GM10248 (cell line): ENCODE results near the gene FAM131B.

Experiments used
- CTCF ChIA-PET: fragments of 300-600 bp; sonication (Branson Sonifier 250); formaldehyde crosslinking; extraction: SDS; loops from one replicate; lab custom pipeline; 2021; ENCODE audit warnings: antibody characterized with exemption; lab: Yijun Ruan, JAX
- POLR2A ChIA-PET: fragments of 350-650 bp; sonication (Branson Sonifier 250); formaldehyde crosslinking; extraction: SDS; loops from one replicate; lab custom pipeline; 2020; ENCODE audit warnings: antibody characterized with exemption; lab: Yijun Ruan, JAX
- DNase-seq: peaks from one replicate; pipeline ENCODE4 v3.0.0; 2012; ENCODE audit errors: extremely low spot score
- TF ChIP-seq, protein P1 (sequence below): IDR thresholded peaks from 2 replicates; pipeline ENCODE4 v1.5.1; 2012; ENCODE audit warnings: mild to moderate bottlenecking, low read depth; ENCODE audit errors: extremely low read depth, missing control alignments, control extremely low read depth

The FAM131B gene

GRCh38 chr7:143361552-143362130 is 872 bp downstream of the FAM131B start:
- ChIA-PET CTCF (no interaction called here), POLR2A (no interaction called here)
- no peak for DNase-seq
- TF ChIP-seq, protein P1, sequence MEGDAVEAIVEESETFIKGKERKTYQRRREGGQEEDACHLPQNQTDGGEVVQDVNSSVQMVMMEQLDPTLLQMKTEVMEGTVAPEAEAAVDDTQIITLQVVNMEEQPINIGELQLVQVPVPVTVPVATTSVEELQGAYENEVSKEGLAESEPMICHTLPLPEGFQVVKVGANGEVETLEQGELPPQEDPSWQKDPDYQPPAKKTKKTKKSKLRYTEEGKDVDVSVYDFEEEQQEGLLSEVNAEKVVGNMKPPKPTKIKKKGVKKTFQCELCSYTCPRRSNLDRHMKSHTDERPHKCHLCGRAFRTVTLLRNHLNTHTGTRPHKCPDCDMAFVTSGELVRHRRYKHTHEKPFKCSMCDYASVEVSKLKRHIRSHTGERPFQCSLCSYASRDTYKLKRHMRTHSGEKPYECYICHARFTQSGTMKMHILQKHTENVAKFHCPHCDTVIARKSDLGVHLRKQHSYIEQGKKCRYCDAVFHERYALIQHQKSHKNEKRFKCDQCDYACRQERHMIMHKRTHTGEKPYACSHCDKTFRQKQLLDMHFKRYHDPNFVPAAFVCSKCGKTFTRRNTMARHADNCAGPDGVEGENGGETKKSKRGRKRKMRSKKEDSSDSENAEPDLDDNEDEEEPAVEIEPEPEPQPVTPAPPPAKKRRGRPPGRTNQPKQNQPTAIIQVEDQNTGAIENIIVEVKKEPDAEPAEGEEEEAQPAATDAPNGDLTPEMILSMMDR, result no peak

- ChIA-PET POLR2A (no interaction called here), CTCF (interaction anchor here (1.7 kb wide), 1 partner anchor 23 kb away, joined by 5 read pairs; no protein-coding TSS in a partner anchor)
- TF ChIP-seq, protein P1, result no peak
- no peak for DNase-seq
These were observed 1.5 kb downstream of the FAM131B start for GRCh38 chr7:143360788-143361551.

DNA sequence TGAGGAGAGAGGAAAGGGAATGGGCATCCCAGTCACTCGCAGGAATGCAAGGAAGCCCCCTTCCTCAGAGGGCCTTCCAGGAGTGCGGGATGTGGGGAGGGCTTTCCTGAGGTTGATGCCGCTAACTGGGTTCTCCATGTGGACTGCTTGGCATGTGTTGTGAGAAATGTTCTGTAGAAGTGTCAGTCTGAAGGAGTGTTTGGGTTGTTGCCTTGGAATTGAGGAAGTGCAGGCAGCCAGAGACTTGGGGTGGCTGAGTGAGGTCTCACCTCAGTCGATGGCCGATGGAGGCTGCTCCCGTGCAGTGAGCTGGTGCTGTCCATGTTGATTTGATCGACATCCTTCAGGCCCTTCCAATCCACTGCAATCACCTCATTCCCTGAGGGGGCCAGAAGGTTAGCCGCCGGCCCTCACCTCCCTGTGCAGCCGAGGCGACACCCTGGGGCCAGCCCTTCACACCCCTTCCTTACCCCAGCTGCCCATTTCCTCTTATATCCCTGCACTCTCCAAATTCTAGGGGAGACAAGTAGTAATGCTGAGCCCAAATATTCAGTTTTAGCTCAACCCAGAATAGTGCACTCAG is 2.7 kb downstream of the FAM131B start:
- POLR2A ChIA-PET, result no interaction called here
- TF ChIP-seq, protein P1, result no peak
- CTCF ChIA-PET, result interaction anchor here (1.1 to 1.7 kb wide), 2 partner anchors 22 to 119 kb away, joined by 4 to 5 read pairs; no protein-coding TSS in a partner anchor
- no peak for DNase-seq

DNA sequence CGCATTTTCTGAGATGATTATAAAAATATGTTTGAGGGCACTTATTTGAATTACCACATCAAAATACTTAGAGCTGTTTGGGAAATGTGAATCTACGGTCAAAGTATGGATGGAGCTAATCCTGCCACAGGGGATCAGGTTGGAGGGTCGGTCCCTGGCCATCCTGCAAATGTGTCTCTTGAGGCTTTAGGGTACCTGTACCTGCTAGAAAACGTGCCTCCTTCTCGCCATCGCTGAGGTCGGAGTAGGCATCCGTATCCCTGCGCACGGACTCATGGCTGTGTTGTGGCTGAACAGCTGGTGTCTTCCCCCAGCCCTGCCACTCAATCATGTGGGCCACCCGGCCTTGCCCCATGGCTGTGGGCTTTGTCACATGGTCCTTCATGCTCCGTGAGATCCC is 3.9 kb downstream of the FAM131B start:
- no peak for DNase-seq
- ChIA-PET CTCF (interaction anchor here (1.1 to 1.2 kb wide), 2 partner anchors 118 to 144 kb away, joined by 3 read pairs; no protein-coding TSS in a partner anchor), POLR2A (no interaction called here)
- TF ChIP-seq, protein P1, result no peak

DNA sequence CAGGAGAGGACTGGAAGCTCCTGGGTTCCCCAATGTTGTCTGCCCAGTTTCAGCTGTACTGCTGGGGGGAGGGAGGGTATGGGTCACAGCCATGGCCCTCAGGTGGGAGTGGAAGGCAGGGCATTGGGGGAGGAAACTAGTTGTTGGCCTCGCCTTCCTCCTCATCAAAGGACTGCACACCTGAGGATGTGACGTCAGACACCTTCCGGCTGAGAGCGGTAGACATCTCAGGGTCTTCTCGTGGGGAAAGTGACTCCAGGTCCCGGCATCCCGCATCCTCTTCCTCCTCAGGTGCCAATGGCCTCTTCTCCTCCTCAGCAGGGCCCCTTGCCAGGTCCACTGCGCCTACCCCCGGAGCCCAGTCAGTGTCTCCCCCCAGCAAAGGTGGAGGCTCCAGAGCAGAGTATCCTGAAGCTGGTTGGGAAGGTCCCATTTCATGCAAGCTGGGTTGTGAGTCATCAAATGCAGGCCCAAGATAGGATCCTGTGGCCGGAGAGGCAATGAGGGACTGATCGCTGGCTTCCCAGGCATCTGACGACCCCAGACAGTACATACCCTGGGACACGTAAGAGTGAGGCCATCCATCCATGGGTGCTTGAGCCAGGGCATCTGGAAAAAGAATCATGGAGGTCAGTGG is 6.0 kb downstream of the FAM131B start:
- ChIA-PET CTCF (interaction anchor here (1.2 to 2.7 kb wide), 4 partner anchors 23 to 116 kb away, joined by 3 to 11 read pairs (median 4); no protein-coding TSS in a partner anchor), POLR2A (no interaction called here)
- DNase-seq, result no peak
- TF ChIP-seq, protein P1, result no peak
